ENCODE data around the gene ATF6B.

- TF ChIP-seq CTCF (conservative IDR thresholded peaks at IDR 0.05; ENCODE audit: low read depth, low read length) (no peak), EZH2 (IDR thresholded peaks at IDR 0.05; ENCODE audit: borderline replicate concordance, low read depth, low read length, poor library complexity, severe bottlenecking) (no peak)
Measured at GRCh38 chr6:32151181-32151862, 23.3 kb upstream of the ATF6B start.
